Epidermal melanocyte (primary cell): Measurements from ENCODE around the gene FCSK.
A peak's percentile ranks its signal among the peaks of the same experiment; 100 is the strongest.

Experiments
- DNase-seq: peaks from one replicate; pipeline ENCODE4 v3.0.0; 2011; ENCODE audit warnings: low spot score; ENCODE audit not compliant: insufficient read length

Gene FCSK

DNA sequence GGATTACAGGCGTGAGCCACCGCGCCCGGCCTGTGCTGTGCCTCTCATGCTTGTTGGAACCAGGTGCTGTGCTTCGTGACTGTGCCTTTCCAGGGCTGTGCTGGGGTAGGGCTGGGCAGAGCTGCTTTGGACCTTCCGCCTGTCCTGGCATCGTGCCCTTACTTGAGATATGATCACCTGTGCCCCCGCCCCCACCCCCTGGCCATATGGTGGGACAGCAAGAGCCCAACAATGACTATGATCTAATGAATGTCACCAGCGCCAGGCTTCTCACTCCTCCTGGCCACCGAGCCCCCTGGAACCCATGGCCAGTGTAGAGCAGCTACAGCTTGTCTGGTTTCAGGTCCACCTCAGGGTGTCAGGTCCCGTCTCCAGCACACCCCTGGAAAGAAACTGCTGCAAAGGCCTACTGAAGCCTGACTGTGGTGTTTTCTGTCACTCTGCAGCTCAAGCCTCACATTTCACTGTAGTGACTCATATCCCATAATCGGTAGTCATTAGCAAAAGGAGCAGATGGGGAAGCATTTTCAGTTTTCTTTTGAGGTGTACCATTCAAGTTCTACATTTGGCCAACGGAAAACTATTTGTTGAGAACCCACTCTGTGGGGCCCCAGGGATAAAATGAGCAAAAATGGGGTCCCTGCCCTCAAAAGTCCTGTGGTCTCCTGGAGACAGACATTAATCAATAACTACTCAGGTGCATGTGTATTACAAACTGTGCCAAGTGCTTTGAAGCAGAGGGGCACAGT lies 22.1 kb downstream of the FCSK start:
- peak; percentile 91 for DNase-seq

DNA sequence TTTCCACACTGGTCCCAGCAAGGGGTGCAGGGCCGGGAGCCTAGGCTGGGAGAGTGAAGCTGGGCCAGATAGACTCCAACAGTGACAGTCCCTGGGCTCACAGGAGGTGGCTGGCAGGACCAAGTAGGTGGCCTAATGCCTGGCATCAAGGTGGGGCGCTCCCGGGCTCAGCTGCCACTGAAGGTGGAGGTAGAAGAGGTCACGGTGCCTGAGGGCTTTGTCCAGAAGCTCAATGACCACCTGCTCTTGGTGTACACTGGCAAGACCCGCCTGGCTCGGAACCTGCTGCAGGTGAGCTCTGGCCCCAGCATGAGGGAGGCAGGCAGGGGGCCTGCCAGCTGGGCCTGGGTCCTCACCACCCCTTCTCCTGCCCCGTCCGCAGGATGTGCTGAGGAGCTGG lies 23.8 kb downstream of the FCSK start:
- no peak for DNase-seq

GRCh38 chr16:70478912-70479341 lies 24.5 kb downstream of the FCSK start:
- no peak for DNase-seq

DNA sequence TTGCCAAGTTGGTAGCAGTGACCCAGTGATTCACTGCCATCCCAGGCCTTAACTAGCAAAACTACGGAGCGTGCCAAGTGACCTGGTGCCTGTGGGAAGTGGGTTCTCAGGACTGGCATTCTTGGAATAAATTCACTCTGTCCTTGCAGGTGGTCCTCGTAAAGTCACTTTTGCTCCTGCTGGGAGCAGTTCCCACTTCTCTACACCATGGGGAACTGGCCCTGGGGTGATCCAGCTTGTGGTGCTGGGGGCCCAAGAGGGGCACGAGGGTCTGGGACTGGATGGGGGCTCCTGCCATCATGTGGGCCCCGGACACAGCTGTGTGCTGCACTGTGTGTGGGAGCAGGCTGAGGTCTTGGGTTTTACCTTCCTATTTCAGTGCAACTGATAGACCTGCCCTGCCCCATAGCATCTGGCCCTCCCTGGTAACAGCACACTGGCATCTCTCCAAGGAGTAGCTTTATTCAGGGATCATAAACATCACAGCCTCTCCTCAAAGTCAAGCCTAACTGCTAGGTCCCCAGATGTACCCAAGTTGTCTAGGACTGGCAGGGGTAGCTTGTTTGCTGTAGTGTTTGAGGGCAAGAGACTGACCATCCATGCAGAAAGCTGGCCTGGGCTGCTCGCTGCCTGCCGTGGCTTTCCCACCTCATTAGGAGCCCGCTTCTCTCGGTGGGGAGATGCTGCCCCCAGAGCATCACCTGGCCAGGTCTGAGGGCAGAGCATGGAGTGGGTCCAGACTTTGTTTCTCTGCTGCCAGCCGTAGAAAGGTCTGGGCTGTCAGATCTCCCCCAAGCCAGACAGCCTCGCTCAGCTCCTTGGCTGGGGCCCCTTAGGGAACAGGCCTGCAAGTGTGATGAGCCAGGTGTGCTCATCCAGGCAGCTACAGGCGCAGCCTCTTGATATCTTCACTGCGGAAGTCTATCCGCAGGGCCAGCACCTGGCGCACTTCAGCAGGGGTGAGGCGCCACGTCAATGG lies 26.0 kb downstream of the FCSK start:
- DNase-seq = no peak

- DNase-seq = no peak
These were observed 27.6 kb downstream of the FCSK start for GRCh38 chr16:70481929-70482536.

DNA sequence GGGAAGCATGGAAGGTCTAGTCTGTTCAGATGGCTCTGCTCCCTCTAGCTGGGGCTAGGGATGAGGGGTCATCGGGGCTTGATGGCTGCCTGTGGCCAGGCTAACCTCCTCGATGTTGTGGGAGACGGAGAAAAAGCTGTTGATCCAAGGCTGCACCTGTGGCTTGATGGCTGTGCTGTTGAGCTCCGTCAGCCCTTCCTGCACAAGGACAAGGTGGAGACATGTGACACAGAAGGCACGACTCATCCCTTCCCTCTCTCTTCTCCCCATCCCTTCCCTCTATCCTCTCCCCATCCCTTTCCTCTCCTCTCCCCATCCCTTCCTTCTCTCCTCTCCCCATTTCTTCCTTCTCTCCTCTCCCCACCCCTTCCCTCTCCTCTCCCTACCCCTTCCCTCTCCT lies 28.2 kb downstream of the FCSK start:
- DNase-seq = no peak

DNA sequence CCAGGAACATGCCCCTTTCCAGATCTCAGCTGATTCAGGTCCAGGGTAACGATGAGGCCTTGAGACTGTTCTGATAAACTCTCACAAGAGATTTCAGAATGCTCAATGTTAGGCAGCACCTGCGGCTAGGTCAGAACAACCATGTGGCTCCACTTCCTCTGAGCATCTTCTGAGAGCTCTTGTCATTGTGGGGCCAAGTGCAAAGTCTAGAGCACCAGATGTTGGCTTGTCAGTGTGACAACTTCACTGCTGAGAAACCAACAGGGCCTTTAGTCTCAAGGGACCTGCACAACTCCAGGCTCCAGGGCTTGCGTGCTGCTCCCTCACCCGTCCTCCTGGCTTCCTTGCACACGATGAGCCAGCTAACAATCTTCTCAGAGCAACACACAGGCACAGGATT lies 29.0 kb downstream of the FCSK start:
- DNase-seq = no peak

DNA sequence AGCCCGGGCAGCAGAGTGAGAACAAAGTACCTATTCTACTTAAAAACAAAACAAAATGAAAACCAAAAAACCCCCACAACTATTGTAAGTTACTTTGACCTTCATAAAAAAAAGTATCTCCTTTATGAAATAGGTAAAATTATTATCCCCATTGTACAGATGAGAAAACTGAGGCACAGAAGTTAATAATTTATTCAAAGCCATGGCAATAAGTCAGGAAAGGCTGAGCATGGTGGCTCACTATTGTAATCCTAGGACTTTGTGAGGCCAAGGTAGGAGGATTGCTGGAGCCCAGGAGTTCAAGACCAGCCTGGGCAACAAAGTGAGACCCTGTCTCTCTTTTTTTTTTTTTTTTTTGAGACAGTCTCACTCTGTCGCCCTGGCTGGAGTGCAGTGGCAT lies 30.5 kb downstream of the FCSK start:
- DNase-seq = no peak

- no peak for DNase-seq
These were observed 35.9 kb downstream of the FCSK start for GRCh38 chr16:70490261-70490660.

- no peak for DNase-seq
These were observed 39.4 kb downstream of the FCSK start for GRCh38 chr16:70493802-70494201.

DNA sequence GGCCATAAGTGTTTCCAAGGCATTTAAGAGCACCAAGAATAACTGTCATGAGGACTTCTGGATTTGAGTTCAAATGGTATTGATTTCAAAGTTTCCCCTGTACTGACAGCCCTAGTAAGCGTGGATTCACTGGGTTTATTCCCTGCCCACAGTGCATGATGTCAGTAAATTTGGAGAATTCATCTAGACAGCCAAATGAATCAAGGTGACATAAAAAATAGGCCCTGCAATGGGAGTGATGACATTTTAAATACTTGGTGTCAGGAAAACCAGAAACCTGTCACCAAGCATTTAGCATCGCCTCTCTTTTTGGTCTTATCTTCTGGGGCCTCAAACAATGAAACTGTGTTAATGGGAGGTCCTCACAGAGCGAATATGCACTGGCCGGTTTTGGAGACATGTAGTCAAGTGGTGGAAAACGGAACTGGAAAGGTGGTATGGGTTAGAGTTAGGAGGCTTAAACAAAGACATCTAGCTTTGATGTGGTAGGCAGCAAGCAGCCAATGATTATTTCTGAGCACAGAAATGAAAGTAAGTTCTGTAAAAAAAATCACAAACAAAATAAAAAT lies 39.9 kb downstream of the FCSK start:
- no peak for DNase-seq

- no peak for DNase-seq
These were observed 40.4 kb downstream of the FCSK start for GRCh38 chr16:70494777-70495176.

- no peak for DNase-seq
These were observed 41.2 kb downstream of the FCSK start for GRCh38 chr16:70495425-70496182.

DNA sequence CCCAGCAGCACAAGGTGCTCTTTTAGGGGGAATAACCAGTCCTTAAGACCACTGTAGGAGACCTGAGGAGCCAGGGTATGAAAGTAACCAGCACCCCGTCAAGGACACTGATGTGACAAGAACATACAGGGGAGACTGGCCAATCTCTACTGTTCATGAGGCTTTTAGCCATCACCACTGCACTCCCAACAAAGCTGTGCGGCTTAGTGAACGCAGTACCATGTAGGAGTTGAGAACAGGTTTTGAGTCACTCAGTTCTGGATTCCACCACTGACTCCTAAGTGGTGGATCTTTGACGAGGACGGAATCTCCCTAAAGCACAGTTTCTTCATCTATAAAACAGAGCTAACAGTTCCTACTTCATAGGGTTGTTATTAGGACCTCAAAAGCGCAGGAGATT lies 42.1 kb downstream of the FCSK start:
- DNase-seq = no peak

DNA sequence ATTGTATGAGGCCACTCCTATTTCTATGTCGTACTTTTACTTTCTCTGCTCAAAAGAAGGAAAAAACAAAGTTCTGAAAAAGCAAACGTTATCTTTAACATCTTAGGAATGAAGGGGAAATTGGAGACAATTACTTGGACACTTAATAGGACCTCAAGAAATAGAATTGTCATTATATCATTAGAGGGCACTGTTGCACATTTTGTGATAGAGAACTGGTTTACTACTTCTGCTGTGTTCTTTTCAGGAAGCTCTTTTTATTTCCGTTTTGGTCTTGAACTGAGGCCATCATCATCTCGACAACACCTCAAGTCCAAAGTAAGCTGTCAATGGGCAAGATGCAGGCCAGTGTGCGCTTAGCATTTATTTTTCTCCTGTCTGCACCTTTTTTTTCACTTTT lies 54.4 kb downstream of the FCSK start:
- no peak for DNase-seq

- no peak for DNase-seq
These were observed 55.8 kb downstream of the FCSK start for GRCh38 chr16:70510216-70510615.

GRCh38 chr16:70511833-70512232 lies 57.4 kb downstream of the FCSK start:
- no peak for DNase-seq

- DNase-seq = no peak
These were observed 58.1 kb downstream of the FCSK start for GRCh38 chr16:70512456-70512855.

DNA sequence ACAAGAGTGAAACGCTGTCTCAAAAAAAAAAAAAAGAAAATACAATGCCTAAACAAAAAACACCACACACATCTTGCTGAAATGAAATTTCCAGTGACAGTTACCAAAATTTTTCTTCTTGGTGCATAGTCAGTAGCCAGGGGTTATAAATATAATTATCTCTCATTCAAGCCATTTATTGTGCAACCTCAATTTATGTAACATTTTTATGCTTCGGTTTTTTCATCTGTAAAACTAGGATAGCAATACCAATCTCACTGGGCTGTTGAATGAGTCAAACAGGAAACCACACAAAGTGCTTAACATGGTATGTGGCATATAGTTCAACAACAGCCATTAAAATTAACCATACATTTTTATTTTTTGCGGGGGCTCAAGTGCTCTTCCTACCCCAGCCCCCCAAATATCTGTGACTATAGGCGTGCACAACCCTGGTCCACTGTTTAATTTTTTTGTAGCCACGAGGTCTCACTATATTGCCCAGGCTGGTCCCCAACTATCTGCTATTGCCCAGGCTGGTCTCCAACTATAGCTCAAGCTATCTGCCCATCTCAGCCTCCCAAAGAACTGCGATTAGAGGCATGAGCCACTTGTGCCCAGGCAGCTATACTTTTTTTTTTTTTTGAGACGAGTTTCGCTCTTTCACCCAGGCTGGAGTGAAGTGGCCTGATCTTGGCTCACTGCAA lies 66.4 kb downstream of the FCSK start:
- DNase-seq = no peak
